ENCODE data around the gene CCDC188. TPM values are rescaled to one million over a fixed set of nuclear protein-coding genes. Genes with fewer than 3 reads are reported as not detected.

The CCDC188 gene
- total and polyA plus RNA-seq, 9 of the 15 experiments (the other 6 are each of a cell fraction or from before 2014, with no cell fraction given), result not detected

DNA sequence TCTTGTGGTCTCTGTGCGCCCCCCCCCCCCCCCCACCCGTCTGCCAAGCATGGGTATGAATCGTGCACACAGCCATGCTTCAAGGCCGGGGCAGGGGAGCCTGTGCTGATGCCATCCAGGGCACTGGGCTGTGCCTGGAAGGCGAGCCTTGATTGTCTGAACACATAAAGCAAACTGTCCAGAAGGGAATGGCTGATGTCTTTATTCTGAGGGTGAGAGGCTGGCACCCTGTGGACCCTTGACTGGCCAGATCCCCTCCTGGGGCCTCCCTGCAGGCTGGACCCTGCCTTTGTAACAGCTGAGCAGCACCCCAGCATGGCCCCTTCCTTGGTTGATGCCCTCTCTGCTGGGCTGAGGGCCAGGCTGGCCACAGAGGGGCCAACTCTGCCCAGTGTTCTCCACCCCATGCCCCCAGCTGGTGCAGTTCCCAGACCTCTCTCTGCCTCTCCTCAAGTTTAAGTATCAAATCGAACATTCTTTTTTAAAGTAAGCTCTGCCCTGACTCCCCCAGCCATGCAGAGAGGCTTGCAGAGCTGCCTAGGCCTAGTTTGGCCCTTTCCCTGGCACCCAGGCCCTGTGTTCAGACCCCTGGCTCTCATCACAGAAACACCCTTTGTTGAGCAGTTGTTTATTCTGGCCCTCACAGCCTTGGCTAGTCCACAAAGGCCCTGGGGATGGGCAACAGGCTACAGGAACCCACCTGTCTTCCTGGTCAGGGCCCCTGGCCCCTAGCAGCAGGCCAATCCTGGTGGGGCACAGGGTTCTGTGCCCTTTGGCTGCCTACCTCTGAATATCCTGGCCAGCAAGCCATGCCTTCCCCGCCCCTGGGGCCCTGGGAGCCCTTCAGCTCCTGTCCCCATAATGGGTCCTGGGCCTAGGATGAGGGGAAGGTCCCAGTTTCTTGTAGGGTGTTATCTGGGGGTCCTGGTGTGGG lies 38.9 kb downstream of the CCDC188 start (continued):
- TF ChIP-seq PTTG1 (tag; IDR thresholded peaks at IDR 0.05; ENCODE audit: low read depth) (no peak), FOXO4 (CRISPR knock-in tag; IDR thresholded peaks at IDR 0.05) (peak; percentile 85), NR2F6 (CRISPR knock-in tag; IDR thresholded peaks at IDR 0.05) (peak; percentile 91), MAZ (CRISPR knock-in tag; conservative IDR thresholded peaks at IDR 0.05 in 1 of 2, IDR thresholded peaks at IDR 0.05 in 1 of 2) (0 out of 4 replicates have a peak, but pooled peaks of 1 of the 2 experiments have one; percentile 28), KHSRP (IDR thresholded peaks at IDR 0.05) (peak; percentile 10; the same call in 1 of the 2 replicates), ZNF143 (CRISPR knock-in tag; IDR thresholded peaks at IDR 0.05) (no peak), WHSC1 (IDR thresholded peaks at IDR 0.05; ENCODE audit: low read length) (peak; percentile 42), NR4A1 (CRISPR knock-in tag; IDR thresholded peaks at IDR 0.05) (peak; percentile 94), NR4A1 (tag; IDR thresholded peaks at IDR 0.05) (no peak), ZNF324 (CRISPR knock-in tag; IDR thresholded peaks at IDR 0.05) (peak; percentile 54; the same call in 1 of the 2 replicates)
- TF ChIP-seq, protein P1, sequence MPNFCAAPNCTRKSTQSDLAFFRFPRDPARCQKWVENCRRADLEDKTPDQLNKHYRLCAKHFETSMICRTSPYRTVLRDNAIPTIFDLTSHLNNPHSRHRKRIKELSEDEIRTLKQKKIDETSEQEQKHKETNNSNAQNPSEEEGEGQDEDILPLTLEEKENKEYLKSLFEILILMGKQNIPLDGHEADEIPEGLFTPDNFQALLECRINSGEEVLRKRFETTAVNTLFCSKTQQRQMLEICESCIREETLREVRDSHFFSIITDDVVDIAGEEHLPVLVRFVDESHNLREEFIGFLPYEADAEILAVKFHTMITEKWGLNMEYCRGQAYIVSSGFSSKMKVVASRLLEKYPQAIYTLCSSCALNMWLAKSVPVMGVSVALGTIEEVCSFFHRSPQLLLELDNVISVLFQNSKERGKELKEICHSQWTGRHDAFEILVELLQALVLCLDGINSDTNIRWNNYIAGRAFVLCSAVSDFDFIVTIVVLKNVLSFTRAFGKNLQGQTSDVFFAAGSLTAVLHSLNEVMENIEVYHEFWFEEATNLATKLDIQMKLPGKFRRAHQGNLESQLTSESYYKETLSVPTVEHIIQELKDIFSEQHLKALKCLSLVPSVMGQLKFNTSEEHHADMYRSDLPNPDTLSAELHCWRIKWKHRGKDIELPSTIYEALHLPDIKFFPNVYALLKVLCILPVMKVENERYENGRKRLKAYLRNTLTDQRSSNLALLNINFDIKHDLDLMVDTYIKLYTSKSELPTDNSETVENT (CRISPR knock-in tag; IDR thresholded peaks at IDR 0.05), result peak; percentile 72
- TF ChIP-seq, protein P2, sequence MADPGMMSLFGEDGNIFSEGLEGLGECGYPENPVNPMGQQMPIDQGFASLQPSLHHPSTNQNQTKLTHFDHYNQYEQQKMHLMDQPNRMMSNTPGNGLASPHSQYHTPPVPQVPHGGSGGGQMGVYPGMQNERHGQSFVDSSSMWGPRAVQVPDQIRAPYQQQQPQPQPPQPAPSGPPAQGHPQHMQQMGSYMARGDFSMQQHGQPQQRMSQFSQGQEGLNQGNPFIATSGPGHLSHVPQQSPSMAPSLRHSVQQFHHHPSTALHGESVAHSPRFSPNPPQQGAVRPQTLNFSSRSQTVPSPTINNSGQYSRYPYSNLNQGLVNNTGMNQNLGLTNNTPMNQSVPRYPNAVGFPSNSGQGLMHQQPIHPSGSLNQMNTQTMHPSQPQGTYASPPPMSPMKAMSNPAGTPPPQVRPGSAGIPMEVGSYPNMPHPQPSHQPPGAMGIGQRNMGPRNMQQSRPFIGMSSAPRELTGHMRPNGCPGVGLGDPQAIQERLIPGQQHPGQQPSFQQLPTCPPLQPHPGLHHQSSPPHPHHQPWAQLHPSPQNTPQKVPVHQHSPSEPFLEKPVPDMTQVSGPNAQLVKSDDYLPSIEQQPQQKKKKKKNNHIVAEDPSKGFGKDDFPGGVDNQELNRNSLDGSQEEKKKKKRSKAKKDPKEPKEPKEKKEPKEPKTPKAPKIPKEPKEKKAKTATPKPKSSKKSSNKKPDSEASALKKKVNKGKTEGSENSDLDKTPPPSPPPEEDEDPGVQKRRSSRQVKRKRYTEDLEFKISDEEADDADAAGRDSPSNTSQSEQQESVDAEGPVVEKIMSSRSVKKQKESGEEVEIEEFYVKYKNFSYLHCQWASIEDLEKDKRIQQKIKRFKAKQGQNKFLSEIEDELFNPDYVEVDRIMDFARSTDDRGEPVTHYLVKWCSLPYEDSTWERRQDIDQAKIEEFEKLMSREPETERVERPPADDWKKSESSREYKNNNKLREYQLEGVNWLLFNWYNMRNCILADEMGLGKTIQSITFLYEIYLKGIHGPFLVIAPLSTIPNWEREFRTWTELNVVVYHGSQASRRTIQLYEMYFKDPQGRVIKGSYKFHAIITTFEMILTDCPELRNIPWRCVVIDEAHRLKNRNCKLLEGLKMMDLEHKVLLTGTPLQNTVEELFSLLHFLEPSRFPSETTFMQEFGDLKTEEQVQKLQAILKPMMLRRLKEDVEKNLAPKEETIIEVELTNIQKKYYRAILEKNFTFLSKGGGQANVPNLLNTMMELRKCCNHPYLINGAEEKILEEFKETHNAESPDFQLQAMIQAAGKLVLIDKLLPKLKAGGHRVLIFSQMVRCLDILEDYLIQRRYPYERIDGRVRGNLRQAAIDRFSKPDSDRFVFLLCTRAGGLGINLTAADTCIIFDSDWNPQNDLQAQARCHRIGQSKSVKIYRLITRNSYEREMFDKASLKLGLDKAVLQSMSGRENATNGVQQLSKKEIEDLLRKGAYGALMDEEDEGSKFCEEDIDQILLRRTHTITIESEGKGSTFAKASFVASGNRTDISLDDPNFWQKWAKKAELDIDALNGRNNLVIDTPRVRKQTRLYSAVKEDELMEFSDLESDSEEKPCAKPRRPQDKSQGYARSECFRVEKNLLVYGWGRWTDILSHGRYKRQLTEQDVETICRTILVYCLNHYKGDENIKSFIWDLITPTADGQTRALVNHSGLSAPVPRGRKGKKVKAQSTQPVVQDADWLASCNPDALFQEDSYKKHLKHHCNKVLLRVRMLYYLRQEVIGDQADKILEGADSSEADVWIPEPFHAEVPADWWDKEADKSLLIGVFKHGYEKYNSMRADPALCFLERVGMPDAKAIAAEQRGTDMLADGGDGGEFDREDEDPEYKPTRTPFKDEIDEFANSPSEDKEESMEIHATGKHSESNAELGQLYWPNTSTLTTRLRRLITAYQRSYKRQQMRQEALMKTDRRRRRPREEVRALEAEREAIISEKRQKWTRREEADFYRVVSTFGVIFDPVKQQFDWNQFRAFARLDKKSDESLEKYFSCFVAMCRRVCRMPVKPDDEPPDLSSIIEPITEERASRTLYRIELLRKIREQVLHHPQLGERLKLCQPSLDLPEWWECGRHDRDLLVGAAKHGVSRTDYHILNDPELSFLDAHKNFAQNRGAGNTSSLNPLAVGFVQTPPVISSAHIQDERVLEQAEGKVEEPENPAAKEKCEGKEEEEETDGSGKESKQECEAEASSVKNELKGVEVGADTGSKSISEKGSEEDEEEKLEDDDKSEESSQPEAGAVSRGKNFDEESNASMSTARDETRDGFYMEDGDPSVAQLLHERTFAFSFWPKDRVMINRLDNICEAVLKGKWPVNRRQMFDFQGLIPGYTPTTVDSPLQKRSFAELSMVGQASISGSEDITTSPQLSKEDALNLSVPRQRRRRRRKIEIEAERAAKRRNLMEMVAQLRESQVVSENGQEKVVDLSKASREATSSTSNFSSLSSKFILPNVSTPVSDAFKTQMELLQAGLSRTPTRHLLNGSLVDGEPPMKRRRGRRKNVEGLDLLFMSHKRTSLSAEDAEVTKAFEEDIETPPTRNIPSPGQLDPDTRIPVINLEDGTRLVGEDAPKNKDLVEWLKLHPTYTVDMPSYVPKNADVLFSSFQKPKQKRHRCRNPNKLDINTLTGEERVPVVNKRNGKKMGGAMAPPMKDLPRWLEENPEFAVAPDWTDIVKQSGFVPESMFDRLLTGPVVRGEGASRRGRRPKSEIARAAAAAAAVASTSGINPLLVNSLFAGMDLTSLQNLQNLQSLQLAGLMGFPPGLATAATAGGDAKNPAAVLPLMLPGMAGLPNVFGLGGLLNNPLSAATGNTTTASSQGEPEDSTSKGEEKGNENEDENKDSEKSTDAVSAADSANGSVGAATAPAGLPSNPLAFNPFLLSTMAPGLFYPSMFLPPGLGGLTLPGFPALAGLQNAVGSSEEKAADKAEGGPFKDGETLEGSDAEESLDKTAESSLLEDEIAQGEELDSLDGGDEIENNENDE (IDR thresholded peaks at IDR 0.05; ENCODE audit: low read depth, low read length), result peak; percentile 78
